IMR-90 (cell line): ENCODE data around the gene ADIG. TPM values are rescaled to one million over a fixed set of nuclear protein-coding genes. Genes with fewer than 3 reads are reported as not detected.
A peak's percentile ranks its signal among the peaks of the same experiment; 100 is the strongest.
"Not testable (repeated sequence)": the region's sequence is repeated elsewhere in the genome, so short reads cannot be mapped to it uniquely, and the experiment has no call there.

Experiments used
- ATAC-seq: fragments of 200-7000 bp; cut with Tn5 transposase; 2 replicates; pipeline ENCODE4 v1.9.1; 2020; ENCODE audit warnings: low read depth, mild to moderate bottlenecking, moderate library complexity
- BruUV-seq: library from RNA; stranded (reverse); fragments of 400-500 nt; replicated peaks from 2 replicates; lab custom pipeline; 2021; lab: Mats Ljungman, UMichigan
- CTCF ChIA-PET: fragments of 300-600 bp; formaldehyde crosslinking; extraction: SDS; loops from one replicate; lab custom pipeline; 2021; ENCODE audit warnings: antibody characterized with exemption; lab: Yijun Ruan, JAX
- POLR2A ChIA-PET: fragments of 300-600 bp; sonication (Branson Sonifier 250); formaldehyde crosslinking; loops from one replicate; lab custom pipeline; 2022; ENCODE audit warnings: antibody characterized with exemption; ENCODE audit not compliant: unreplicated experiment; lab: Charles Lee
- DNase-seq: peaks from one replicate; pipeline ENCODE4 v3.0.0; 2013
- H2AFZ ChIP-seq: replicated peaks from 2 replicates; pipeline ENCODE3; 2013; ENCODE audit warnings: low read length, mild to moderate bottlenecking; ENCODE audit not compliant: poor library complexity
- H2AK5ac ChIP-seq: 2 replicates; pipeline ENCODE4 v1.6.1; 2013; ENCODE audit warnings: low read depth, low read length, inconsistent platforms
- H2AK9ac ChIP-seq: replicated peaks from 2 replicates; pipeline ENCODE3; 2013; ENCODE audit warnings: mild to moderate bottlenecking, low read depth, low read length, moderate library complexity; ENCODE audit not compliant: poor library complexity
- H2BK120ac ChIP-seq: 2 replicates; pipeline ENCODE4 v1.6.1; 2013; ENCODE audit warnings: low read depth, low read length, inconsistent platforms
- H2BK15ac ChIP-seq: 3 replicates; pipeline ENCODE4 v1.6.1; 2013; ENCODE audit warnings: low read depth, low read length, inconsistent platforms
- H2BK20ac ChIP-seq: 2 replicates; pipeline ENCODE4 v1.6.1; 2013; ENCODE audit warnings: low read depth, mild to moderate bottlenecking, inconsistent platforms, low read length, moderate library complexity
- H2BK5ac ChIP-seq: 2 replicates; pipeline ENCODE4 v1.6.1; 2013; ENCODE audit warnings: mild to moderate bottlenecking, low read depth, low read length, inconsistent platforms; ENCODE audit not compliant: poor library complexity, severe bottlenecking
- H3K14ac ChIP-seq: replicated peaks from 2 replicates; pipeline ENCODE4 v1.6.1; 2013; ENCODE audit warnings: low read depth, low read length, inconsistent platforms
- H3K18ac ChIP-seq: 2 replicates; pipeline ENCODE4 v1.6.1; 2013; ENCODE audit warnings: low read depth, low read length, control low read depth
- H3K23ac ChIP-seq: 2 replicates; pipeline ENCODE4 v1.6.1; 2013; ENCODE audit warnings: low read depth, low read length, inconsistent platforms
- H3K27ac ChIP-seq: 2 replicates; pipeline ENCODE4 v1.5.1; 2013; ENCODE audit warnings: mild to moderate bottlenecking, control low read depth, low read length; ENCODE audit not compliant: insufficient read depth
- H3K27me3 ChIP-seq: 2 replicates; pipeline ENCODE4 v1.6.1; 2013; ENCODE audit warnings: low read length; ENCODE audit not compliant: control insufficient read depth, insufficient read depth
- H3K36me3 ChIP-seq: 2 replicates; pipeline ENCODE4 v1.6.1; 2013; ENCODE audit warnings: low read length, mixed read lengths; ENCODE audit not compliant: control insufficient read depth, insufficient read depth
- H3K4ac ChIP-seq: 2 replicates; pipeline ENCODE4 v1.6.1; 2013; ENCODE audit warnings: low read depth, low read length, inconsistent platforms
- H3K4me1 ChIP-seq: 2 replicates; pipeline ENCODE4 v1.6.1; 2013; ENCODE audit warnings: low read length, mixed read lengths; ENCODE audit not compliant: control insufficient read depth, insufficient read depth
- H3K4me2 ChIP-seq: 2 replicates; pipeline ENCODE4 v1.6.1; 2013; ENCODE audit warnings: low read depth, mild to moderate bottlenecking, control low read depth, low read length, moderate library complexity
- H3K4me3 ChIP-seq: 2 replicates; pipeline ENCODE4 v1.5.1; 2013; ENCODE audit warnings: low read depth, mild to moderate bottlenecking, control low read depth, low read length, moderate library complexity; ENCODE audit not compliant: insufficient read depth
- H3K56ac ChIP-seq: 2 replicates; pipeline ENCODE4 v1.6.1; 2013; ENCODE audit warnings: low read length, inconsistent platforms; ENCODE audit not compliant: insufficient read depth; ENCODE audit errors: extremely low read depth
- H3K79me1 ChIP-seq, 2 experiments: 2 replicates each; pipeline ENCODE4 v1.6.1; 2013; ENCODE audit warnings: low read length in 2 of 2, inconsistent platforms in 1 of 2, low read depth in 1 of 2
- H3K9ac ChIP-seq: 2 replicates; pipeline ENCODE4 v1.6.1; 2013; ENCODE audit warnings: low read depth, low read length, control low read depth
- H3K9me1 ChIP-seq: 2 replicates; pipeline ENCODE4 v1.6.1; 2013; ENCODE audit warnings: low read length, inconsistent platforms; ENCODE audit not compliant: insufficient read depth
- H3K9me3 ChIP-seq: 2 replicates; pipeline ENCODE4 v1.6.1; 2013; ENCODE audit warnings: low read length; ENCODE audit not compliant: control insufficient read depth, insufficient read depth
- H4K20me1 ChIP-seq: 2 replicates; pipeline ENCODE4 v1.6.1; 2013; ENCODE audit warnings: low read length, inconsistent platforms; ENCODE audit not compliant: insufficient read depth
- H4K5ac ChIP-seq: 2 replicates; pipeline ENCODE4 v1.6.1; 2013; ENCODE audit warnings: mild to moderate bottlenecking, low read depth, low read length, control low read depth
- H4K8ac ChIP-seq, 2 experiments: 2 replicates each; pipeline ENCODE4 v1.6.1; 2013; ENCODE audit warnings: low read depth in 2 of 2, low read length in 2 of 2, control low read depth in 1 of 2, inconsistent platforms in 1 of 2
- H4K91ac ChIP-seq: 2 replicates; pipeline ENCODE4 v1.6.1; 2013; ENCODE audit warnings: low read depth, low read length, inconsistent platforms; ENCODE audit not compliant: insufficient read depth
- WGBS, 2 experiments: methylation state at CpG; one replicate each; pipeline versions ENCODE4 v1.1.5 to v1.1.7; 2013; ENCODE audit warnings: missing lambda C conversion rate in 2 of 2; ENCODE audit not compliant: insufficient read length in 1 of 2; ENCODE audit errors: extremely low coverage in 2 of 2; 5-methylcytosine and 5-hydroxymethylcytosine counted together
- dilution Hi-C: fragments of 300-500 bp; cut with HindIII; formaldehyde crosslinking; loops from one replicate; pipeline ENCODE4 v1.14.3; 2018; ENCODE audit warnings: low sequenced_read_pairs; ENCODE audit not compliant: unreplicated experiment
- in situ Hi-C: fragments of 300-500 bp; cut with MboI; formaldehyde crosslinking; loops from 3 replicates; pipeline ENCODE4 v1.14.3; 2019; ENCODE audit warnings: low sequenced_read_pairs, inconsistent platforms, mixed read lengths
- intact Hi-C: fragments of 100-400 bp; cut with micrococcal nuclease; formaldehyde crosslinking; loops from 2 replicates; pipeline ENCODE4 v1.10.0; 2022
- polyA plus RNA-seq, 3 experiments: library from polyadenylated mRNA; depleted of rRNA; stranded (reverse); fragments of >200 nt; gene quantifications; 2 replicates each; pipeline ENCODE4 v1.2.3, GENCODE V29; 2012; ENCODE audit warnings: low replicate concordance in 1 of 3
- total RNA-seq: library from RNA; depleted of rRNA; stranded (reverse); fragments of >200 nt; gene quantifications from 2 replicates; pipeline ENCODE4 v1.2.3, GENCODE V29; 2012

ADIG gene
- total and polyA plus RNA-seq, 2 of the 4 experiments (the other 2 are of a cell fraction): not detected

DNA sequence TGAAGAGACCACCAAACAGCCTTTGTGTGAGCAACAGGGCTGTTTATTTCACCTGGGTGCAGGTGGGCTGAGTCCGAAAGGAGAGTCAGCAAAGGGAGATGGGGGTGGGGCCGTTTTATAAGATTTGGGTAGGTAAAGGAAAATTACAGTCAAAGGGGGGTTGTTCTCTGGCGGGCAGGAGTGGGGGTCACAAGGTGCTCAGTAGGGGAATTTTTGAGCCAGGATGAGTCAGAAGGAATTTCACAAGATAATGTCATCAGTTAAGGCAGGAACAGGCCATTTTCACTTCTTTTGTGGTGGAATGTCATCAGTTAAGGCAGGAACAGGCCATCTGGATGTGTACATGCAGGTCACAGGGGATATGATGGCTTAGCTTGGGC is 11.4 kb downstream of the ADIG start:
- H2BK120ac ChIP-seq, H3K4me1 ChIP-seq, H3K18ac ChIP-seq, H3K27ac ChIP-seq, H4K91ac ChIP-seq, H2BK20ac ChIP-seq, H3K4me2 ChIP-seq, H3K9me3 ChIP-seq, H2AK9ac ChIP-seq, H3K23ac ChIP-seq, H3K79me1 ChIP-seq, in situ Hi-C loops, intact Hi-C loops, H2AK5ac ChIP-seq, H3K4me3 ChIP-seq, CTCF ChIA-PET, H4K8ac ChIP-seq, H3K9me1 ChIP-seq, H3K56ac ChIP-seq, H3K4ac ChIP-seq, H4K5ac ChIP-seq, BruUV-seq, H3K9ac ChIP-seq, POLR2A ChIA-PET, H2BK15ac ChIP-seq, ATAC-seq, H2AFZ ChIP-seq, H3K14ac ChIP-seq, H2BK5ac ChIP-seq, H4K20me1 ChIP-seq, H3K36me3 ChIP-seq, dilution Hi-C loops: not testable (repeated sequence)
- peaks cover 15% of the 10 kb centered on the region for H3K27me3 ChIP-seq
- 52% methylated on average over 2 of the region's 3 CpGs; no CpG with 5 or more reads in 1 of the 2 experiments for WGBS, 2 experiments
- DNase-seq: peak; percentile 20

DNA sequence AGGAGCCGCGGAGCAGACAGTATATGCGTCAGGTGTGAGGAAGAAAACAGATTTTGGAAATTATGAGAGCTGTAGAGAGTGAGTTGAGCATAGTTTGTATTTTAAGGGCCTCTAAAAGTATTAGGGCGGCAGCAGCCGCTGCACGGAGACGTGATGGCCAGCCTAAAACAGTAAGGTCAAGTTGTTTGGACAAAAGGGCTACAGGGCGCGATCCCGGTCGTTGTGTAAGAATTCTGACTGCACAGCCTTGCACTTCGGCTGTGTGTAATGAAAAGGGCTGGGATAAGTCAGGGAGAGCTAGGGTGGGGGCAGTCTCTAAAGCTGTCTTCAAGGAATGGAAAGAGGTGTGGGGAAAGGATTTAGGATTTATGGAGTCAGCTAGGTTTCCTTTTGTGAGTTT is 13.3 kb downstream of the ADIG start:
- dilution Hi-C loops, H2BK5ac ChIP-seq, intact Hi-C loops: not testable (repeated sequence)

More for the DNA sequence above, 13.3 kb downstream of the ADIG start:
- H2BK120ac ChIP-seq, H3K79me1 ChIP-seq, H3K4ac ChIP-seq, H3K27ac ChIP-seq, H3K18ac ChIP-seq, H3K23ac ChIP-seq, H3K4me1 ChIP-seq, H2BK20ac ChIP-seq, in situ Hi-C loops, H3K9ac ChIP-seq, H3K4me2 ChIP-seq, H3K4me3 ChIP-seq, H4K20me1 ChIP-seq, BruUV-seq, H3K56ac ChIP-seq, H2AK9ac ChIP-seq, H4K91ac ChIP-seq, DNase-seq, H4K8ac ChIP-seq, H3K9me1 ChIP-seq, ATAC-seq, H2BK15ac ChIP-seq, POLR2A ChIA-PET, CTCF ChIA-PET, H4K5ac ChIP-seq, H3K9me3 ChIP-seq, H2AK5ac ChIP-seq, H2AFZ ChIP-seq, H3K36me3 ChIP-seq, H3K14ac ChIP-seq: not testable (repeated sequence)
- peaks cover 15% of the 10 kb centered on the region; the same call in 1 of the 2 replicates for H3K27me3 ChIP-seq
- 52% methylated on average over 7 of the region's 12 CpGs; no CpG with 5 or more reads in 1 of the 2 experiments for WGBS, 2 experiments
